Measurements from ENCODE around the gene FSTL3.

The FSTL3 gene

DNA sequence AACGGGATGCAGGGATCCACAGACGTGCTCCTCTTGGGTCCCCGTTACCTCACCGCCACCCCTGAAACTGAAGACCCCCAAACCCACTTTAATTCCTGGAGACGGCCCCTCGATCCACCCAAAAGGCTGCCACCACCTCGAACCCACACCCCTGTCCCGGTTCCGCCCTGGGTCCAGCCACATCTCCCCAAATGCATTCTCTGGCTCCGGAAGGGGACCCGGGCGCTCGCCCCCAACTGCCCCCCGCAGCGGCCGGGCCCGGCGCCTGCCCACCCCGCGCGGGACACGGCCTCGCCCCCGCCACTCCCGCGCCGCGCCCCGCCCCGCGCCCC, 219 bp upstream of the FSTL3 start:
- H3K27ac ChIP-seq = peak overlapping the region; percentile 93 to 94
- TF ChIP-seq, protein P1, sequence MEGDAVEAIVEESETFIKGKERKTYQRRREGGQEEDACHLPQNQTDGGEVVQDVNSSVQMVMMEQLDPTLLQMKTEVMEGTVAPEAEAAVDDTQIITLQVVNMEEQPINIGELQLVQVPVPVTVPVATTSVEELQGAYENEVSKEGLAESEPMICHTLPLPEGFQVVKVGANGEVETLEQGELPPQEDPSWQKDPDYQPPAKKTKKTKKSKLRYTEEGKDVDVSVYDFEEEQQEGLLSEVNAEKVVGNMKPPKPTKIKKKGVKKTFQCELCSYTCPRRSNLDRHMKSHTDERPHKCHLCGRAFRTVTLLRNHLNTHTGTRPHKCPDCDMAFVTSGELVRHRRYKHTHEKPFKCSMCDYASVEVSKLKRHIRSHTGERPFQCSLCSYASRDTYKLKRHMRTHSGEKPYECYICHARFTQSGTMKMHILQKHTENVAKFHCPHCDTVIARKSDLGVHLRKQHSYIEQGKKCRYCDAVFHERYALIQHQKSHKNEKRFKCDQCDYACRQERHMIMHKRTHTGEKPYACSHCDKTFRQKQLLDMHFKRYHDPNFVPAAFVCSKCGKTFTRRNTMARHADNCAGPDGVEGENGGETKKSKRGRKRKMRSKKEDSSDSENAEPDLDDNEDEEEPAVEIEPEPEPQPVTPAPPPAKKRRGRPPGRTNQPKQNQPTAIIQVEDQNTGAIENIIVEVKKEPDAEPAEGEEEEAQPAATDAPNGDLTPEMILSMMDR (IDR thresholded peaks at IDR 0.05) = no peak

DNA sequence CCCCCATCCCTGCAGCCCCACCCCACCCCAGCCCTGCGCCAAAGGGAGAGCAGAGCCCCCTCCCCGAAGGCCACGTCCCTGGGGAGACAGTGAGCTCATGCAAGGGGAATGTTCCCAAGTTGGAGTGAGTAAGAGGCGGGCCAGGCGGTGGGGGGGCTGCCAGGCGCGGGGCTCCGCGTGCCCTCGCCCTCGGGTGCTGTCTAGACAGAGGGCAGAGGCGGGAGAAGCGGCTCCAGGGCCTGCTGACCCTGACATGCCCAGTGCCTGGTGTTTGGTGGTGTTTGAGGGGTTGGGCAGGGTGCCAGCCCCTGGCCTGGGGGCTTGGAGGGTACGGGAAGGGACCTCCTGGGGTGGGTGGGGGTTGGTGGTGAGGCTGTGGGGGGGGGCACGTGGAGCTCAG, 1.0 kb downstream of the FSTL3 start:
- peak overlapping the region; percentile 86 for H3K4me3 ChIP-seq
- TF ChIP-seq, protein P1 (IDR thresholded peaks at IDR 0.05) = no peak
- DNase-seq (ENCODE audit: low spot score) = peak; percentile 96
- H3K27ac ChIP-seq = peak overlapping the region; percentile 93 to 94

More for the DNA sequence above, 219 bp upstream of the FSTL3 start:
- H3K4me3 ChIP-seq = peak overlapping the region; percentile 86
- DNase-seq (ENCODE audit: low spot score) = no peak

DNA sequence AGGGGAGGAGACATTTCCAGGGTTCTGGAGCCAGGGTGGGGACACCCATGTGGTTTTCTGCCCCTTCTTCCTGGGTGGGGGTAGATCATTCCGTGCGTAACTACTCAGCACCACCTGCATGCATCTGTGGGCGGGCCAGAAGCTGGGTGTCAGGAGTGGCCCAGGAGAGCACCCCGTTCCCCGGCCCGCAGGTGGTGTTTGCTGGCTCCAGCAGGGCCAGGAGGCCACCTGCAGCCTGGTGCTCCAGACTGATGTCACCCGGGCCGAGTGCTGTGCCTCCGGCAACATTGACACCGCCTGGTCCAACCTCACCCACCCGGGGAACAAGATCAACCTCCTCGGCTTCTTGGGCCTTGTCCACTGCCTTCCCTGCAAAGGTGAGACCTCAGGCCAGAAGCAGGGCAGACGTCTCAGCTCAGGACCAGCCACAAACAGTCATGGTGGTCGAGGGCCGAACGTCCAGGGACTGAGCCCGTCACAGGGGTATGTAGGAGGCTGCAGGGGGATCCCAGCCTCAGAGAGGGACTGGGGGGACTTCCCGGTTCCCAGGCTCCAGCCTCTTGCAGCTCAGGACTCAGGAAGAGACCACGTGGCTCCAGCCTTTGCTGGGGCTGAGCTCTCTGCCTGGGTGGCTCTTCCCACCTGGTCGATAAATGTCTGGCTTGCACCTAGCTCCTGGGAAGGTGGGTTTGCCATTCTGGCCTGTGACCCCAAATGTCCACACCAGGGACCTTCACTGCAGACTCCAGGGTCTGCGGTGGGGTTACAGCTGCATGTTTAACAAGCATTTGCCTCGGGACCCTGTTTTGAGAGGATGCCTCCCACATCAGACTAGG, 1.6 kb downstream of the FSTL3 start:
- DNase-seq (ENCODE audit: low spot score) = no peak
- H3K27ac ChIP-seq = peak overlapping the region; percentile 93 to 94
- peak overlapping the region; percentile 86 for H3K4me3 ChIP-seq
- TF ChIP-seq, protein P1 (IDR thresholded peaks at IDR 0.05) = no peak

DNA sequence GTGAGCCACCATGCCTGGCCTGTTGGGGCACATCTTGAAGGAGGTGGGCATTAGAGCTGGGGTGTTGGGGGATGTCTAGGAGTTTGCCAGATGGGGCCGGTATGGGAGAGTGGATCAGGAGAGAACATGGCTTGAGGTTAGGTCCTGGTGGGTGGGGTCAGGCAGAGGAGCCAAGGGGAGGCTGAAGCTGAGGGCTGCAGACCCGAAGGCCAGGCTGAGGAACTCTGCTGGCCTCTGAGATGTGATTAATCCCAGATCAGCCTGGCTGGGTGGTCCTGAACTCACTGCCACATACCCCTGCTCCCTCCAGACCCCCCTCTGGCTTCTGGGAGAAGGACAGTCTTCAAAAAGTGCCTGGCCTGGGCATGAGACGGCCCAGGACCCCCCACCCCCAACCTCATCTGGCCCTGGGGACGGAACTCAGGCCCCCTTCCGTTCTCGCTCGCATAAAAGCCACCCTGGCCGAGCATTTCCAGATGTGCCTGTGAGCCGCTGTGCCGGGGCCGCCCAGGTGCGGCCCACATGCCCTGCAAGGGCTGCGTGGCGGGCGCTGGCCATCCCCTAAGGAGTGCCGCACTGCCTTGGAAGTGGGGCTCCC, 2.7 kb downstream of the FSTL3 start:
- DNase-seq (ENCODE audit: low spot score) = no peak
- H3K4me3 ChIP-seq = peak overlapping the region; percentile 88
- TF ChIP-seq, protein P1 (IDR thresholded peaks at IDR 0.05) = no peak
- H3K27ac ChIP-seq = peak overlapping the region; percentile 94 to 98

DNA sequence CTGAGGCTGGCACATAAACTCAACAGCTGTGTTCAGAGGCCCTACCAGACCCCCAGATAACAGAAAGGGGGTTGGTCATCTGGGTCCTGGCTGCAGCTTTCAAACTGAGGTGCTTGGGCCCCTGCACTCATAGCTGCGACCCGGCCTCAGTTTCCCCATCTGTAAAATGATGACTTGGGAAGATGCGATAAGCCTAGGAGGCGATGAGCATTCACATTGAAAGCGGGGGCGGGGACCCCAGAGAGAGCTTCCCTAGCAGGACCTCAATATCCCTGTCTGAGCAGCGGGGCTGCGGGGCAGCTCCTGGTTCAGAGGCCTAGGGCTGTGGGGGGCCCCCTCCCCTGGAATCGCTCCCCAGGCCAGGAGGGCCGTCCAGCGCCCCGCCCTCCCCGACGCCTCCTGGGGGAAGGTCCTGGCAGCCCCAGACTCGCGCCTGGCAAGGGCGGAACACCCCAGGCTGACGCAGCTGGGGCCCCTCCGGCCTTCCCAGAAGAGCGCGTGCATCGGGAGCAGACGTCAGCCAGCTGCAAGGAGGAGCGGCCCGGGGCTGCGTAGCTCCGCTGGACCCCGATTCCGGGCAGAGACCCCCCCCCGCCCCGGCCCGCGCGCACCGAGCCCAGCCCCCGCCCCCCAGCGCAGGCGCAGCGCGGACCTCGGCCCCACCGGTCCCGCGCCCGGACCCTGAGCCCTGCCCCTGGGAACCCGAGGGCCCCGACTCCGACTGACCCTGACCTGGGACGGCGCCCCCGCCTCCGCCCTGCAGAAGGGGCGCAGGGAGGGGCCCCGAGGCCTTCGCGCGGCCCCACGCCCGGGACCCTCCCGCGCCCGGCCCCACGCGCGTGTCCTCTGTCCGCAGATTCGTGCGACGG, 3.5 kb downstream of the FSTL3 start:
- TF ChIP-seq, protein P1 (IDR thresholded peaks at IDR 0.05) = no peak
- peak overlapping the region; percentile 88 for H3K4me3 ChIP-seq
- peak; percentile 92 for DNase-seq (ENCODE audit: low spot score)
- H3K27ac ChIP-seq = peak overlapping the region; percentile 94 to 98

DNA sequence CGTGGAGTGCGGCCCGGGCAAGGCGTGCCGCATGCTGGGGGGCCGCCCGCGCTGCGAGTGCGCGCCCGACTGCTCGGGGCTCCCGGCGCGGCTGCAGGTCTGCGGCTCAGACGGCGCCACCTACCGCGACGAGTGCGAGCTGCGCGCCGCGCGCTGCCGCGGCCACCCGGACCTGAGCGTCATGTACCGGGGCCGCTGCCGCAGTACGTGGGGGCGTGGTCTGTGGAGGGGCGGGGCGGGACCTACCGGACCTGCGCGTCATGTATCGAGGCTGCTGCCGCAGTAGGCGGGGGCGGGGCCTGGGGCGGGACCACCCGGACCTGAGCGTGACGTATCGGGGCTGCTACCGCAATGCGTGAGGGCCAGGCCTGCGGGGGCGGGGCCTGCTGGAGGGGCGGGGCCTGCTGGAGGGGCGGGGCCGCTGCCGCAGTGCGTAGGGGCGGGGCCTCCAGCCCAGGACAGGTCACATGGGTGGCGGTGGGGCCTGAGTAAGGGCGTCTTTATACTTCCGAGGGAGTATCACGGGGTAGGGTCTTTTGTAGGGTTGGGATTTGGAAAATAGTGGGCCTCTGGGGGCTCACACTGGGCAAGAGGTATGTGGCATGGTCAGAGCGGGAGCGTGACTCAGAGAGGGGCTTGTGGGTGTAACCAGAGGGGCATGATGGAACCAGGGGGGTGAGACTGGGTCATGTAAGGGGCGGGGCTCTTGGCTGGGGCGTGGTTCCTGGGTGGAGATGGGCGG, 4.3 kb downstream of the FSTL3 start:
- peak overlapping the region; percentile 88 for H3K4me3 ChIP-seq
- TF ChIP-seq, protein P1 (IDR thresholded peaks at IDR 0.05) = peak; percentile 22
- DNase-seq (ENCODE audit: low spot score) = peak; percentile 99
- peak overlapping the region; percentile 94 to 98 for H3K27ac ChIP-seq

All from coronary artery (tissue), 2 donors.